NCI-H446 treated with DMSO at 0.1 percent for 48 hours (cell line): ENCODE data around the gene WDR76.
"Not testable (repeated sequence)": the region's sequence is repeated elsewhere in the genome, so short reads cannot be mapped to it uniquely, and the experiment has no call there.

ENCODE experiments used
- DNase-seq: peaks from one replicate; lab custom pipeline; 2025; lab: John Stamatoyannopoulos, UW

WDR76 gene

DNA sequence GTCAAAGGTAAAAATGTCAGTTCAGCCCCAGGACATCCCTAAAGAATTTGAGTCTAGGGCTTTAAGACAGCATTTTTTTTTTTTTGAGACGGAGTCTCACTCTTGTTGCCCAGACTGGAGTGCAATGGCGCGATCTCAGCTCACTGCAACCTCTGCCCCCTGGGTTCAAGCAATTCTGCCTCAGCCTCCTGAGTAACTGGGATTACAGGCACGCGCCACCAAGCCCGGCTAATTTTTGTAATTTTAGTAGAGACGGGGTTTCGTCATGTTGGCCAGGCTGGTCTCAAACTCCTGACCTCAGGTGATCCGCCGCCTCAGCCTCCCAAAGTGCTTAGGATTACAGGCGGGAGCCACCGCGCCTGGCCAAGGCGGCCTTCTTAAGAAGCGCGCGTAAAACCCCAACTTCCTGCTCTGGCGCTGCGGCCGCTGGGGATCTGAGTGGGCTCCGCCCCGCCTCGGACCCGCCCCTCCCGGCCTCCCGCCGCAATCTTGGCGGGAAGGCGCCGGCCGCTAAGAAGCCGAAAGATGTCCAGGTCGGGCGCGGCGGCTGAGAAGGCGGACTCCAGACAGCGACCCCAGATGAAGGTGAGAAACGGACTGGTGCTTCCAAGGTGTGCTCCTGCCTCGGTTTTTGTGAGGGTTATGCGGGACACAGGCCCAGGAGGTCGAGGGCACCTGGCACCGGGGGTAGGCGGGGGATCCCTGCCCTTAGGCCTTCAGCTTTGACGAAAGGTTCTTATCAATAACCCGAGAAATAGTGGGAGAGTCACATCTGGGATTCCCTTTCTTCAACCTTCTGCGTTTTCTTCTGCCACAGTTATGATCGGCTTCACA lies at the start of gene WDR76:
TSS of gene WDR76 (plus strand) at position 495 of the 834 bp plus-strand sequence. CDS start at position 526, 31 bp downstream.
- DNase-seq, result peak; percentile 76

GRCh38 chr15:43777267-43777914 lies 49.4 kb upstream of the WDR76 start:
- no peak for DNase-seq

GRCh38 chr15:43779016-43779415 lies 47.8 kb upstream of the WDR76 start:
- DNase-seq, result no peak

DNA sequence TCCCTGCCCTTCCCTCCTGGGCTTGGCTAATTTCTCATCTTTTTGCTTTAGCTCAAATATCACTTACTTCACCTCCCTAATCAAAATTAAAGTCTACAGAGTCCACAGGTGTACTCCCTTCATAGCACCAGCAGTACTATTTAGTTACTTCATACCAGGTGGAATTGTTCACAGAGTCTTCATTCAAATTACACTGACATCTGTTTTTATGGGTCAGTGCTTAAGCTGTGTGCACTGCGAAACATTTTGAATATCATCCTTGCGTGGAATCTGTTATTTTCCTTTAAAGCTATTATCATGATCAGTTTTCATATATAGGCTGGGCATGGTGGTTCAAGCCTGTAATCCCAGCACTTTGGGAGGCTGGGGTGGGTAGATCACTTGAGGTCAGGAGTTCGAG lies 37.4 kb upstream of the WDR76 start:
- DNase-seq, result no peak

- DNase-seq, result peak; percentile 97
Measured at GRCh38 chr15:43791993-43792760, 34.6 kb upstream of the WDR76 start, which contains the start of gene SERF2. SERF2 (plus strand) TSS chr15:43792320; CDS start chr15:43792377, 57 bp downstream.

- no peak for DNase-seq
Measured at GRCh38 chr15:43792761-43793476, 33.9 kb upstream of the WDR76 start.

DNA sequence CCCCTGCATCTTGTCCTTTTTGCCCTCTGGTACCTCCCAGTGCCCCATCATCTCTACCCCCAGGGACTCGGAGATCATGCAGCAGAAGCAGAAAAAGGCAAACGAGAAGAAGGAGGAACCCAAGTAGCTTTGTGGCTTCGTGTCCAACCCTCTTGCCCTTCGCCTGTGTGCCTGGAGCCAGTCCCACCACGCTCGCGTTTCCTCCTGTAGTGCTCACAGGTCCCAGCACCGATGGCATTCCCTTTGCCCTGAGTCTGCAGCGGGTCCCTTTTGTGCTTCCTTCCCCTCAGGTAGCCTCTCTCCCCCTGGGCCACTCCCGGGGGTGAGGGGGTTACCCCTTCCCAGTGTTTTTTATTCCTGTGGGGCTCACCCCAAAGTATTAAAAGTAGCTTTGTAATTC lies 33.2 kb upstream of the WDR76 start:
- no peak for DNase-seq

DNA sequence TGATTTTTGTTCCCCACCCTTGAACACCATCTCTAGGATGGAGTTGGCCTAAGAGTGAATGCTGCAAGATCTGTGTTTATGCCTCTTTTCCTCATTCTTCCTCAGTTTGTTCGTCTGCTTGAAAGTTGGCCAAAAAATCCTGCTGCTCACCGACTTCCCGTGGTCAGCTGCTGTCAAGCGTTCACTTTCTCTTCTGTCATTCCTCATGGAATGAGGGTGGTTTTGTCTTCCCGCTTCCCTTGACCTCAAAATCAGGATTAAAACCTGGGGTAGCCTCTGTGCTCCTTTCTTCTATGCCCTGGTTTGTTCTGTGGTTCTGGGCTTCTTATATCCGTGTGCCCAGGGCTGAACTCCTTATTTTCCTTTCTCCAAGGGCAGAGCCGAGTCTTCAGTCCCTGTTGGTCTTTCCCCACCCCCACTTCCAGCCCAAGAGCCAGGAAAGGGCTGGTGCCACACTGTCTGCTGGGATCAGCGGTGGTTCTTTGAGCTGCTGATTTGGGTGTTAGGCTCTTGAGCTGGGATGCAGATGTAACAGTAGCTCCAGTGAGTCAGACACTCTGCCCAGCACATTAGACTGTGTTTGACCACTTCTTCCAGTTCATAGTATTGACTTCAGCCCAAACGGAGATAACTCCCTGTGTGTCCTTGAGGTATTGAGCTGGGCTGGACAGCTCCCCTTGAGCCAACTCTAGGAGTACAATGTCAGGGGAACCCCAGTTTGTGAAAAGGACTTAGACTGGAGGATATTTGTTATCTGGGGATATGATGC lies 32.3 kb upstream of the WDR76 start:
- no peak for DNase-seq

GRCh38 chr15:43795197-43795596 lies 31.6 kb upstream of the WDR76 start:
- no peak for DNase-seq

GRCh38 chr15:43795997-43796396 lies 30.8 kb upstream of the WDR76 start:
- no peak for DNase-seq

DNA sequence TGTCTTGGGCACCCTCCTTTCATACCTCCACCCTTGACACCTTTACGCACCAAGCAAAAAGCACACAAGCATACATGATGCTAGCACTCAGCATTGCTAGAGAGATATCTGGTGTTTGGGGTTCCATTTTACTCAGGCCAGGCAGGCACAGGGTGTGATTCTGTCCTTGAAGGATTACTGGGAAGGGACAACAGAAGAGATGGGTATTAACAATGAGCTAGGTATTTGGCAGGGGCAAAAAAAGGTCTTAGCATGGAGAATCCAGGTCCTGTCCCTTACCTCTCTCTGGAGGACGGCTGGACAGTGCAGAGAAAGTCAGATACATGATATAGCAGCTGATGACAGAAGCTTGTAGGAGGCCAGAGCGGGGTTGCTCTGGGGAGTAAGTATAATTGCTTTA lies 30.2 kb upstream of the WDR76 start:
- DNase-seq, result no peak

DNA sequence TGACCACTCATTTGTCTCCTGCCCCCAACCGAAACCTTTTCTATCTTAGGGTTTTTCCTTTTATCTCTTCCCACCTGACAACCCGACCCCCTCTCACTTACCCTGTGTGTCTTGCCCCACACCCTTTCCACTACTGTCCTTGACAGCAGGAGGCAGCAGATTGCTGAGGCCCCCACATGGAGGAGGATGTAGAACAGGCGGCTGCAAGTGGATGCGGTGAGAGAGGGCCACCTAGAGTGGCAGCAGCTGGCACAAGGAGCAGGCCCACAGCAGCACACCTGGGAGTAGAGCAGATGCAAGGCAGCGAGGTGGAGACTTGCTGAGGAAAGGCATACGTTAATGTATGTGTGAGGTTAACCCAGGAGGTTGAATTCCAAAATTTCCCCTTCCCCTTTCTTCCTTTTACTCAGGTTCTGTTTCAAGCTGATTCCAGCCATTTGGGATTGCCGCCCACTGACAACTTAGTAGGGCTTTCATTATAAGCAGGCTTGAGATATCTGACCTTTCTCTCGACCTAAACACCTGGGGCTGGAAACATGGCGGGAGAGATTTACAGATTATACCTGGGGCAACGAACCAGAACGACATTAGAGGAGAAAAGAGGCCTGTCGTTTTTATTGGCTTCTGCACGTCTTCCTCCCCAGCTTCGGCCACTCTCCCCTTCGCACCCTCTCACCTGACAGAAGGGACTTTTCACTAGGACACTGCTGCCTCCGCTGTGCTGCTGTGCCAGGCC lies 27.4 kb upstream of the WDR76 start:
- DNase-seq, result no peak

DNA sequence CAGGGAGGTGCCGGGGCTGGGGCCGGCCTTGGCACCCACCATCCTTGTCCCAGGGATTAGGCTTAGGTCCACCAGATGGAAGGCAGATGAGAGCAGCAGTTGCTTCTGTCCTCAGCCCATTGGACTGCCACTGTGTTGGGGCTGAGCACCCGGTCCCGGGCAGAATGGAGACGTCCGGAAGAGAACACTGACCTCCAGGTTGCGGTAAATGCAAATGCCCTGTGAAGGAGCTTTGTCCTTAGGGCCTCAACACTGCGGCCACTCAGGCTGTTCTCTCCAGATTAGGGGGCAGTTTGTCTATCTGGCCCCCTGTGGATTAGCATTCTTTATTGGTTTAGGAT lies 26.9 kb upstream of the WDR76 start, which contains the start of gene SERINC4:
TSS of gene SERINC4 (minus strand) at position 276 of the 341 bp plus-strand sequence. CDS start at position 42, 234 bp downstream.
- no peak for DNase-seq

GRCh38 chr15:43800286-43801141 lies 26.3 kb upstream of the WDR76 start, which contains the start of gene HYPK:
HYPK (plus strand) TSS chr15:43800599; CDS start chr15:43800623, 24 bp downstream.
- peak; percentile 58 for DNase-seq

GRCh38 chr15:43802676-43803075 lies 24.1 kb upstream of the WDR76 start:
- DNase-seq, result not testable (repeated sequence)

DNA sequence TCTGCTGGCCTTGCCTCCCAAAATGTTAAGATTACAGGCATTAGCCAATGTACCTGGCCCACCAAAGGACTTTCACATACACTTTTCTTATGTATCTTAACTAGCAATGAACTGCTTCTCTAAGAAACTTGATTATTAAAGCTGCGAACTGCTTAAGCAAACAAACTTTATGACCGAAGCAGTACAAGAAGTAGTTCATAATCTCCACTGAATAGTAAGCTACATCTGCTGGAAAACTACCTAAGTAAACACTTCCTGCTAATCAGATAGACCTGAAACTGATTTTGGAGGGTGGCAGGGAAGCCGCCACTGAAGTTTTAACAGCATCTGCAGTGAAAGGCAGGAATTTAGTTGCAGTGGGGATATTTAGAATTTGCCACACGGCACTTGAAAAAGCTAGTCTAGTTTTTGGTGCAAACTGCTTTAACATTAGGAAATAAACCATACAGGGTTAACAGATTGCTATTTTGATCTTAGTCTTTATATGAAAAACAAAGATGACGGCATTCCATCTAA lies 18.3 kb upstream of the WDR76 start:
- DNase-seq, result no peak

DNA sequence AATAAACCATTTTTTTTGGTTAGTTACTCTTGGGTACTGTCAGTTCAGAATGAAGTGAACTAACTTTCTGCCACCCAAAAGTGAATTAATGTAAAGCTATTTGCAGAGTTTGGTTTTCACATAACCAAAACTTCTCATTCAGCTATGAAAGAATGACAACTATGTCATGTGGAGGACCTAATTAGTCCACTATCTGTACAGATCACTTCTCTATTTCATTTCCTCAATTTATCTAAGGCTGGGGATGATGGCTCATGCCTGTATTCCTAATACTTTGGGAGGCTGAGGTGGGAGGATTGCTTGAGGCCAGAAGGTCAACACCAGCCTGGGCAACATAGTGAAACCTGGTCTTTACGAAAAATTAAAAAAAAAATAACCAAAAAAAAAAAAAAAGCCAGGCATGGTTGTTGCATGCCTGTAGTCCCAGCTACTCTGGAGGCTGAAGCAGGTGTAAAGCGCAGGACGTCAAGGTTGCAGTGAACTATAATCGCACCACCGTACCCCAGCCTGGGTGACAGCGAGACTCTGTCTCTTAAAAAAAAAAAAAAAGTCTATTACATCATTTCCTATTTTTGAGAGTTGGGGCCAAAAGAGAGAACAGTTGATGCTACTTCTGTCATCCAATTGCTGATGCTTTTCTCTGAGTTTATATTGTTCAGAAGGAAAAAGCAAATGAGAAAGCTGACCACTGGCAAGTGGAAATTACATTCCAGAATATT lies 17.7 kb upstream of the WDR76 start:
- no peak for DNase-seq

- not testable (repeated sequence) for DNase-seq
Measured at GRCh38 chr15:43815064-43815463, 11.7 kb upstream of the WDR76 start.
